ENCODE data around the gene ABO.
A peak's percentile ranks its signal among the peaks of the same experiment; 100 is the strongest.
"Not testable (repeated sequence)": the region's sequence is repeated elsewhere in the genome, so short reads cannot be mapped to it uniquely, and the experiment has no call there.

ABO gene

GRCh38 chr9:133261753-133262120 lies 13.3 kb downstream of the ABO start:
- no peak for DNase-seq

DNA sequence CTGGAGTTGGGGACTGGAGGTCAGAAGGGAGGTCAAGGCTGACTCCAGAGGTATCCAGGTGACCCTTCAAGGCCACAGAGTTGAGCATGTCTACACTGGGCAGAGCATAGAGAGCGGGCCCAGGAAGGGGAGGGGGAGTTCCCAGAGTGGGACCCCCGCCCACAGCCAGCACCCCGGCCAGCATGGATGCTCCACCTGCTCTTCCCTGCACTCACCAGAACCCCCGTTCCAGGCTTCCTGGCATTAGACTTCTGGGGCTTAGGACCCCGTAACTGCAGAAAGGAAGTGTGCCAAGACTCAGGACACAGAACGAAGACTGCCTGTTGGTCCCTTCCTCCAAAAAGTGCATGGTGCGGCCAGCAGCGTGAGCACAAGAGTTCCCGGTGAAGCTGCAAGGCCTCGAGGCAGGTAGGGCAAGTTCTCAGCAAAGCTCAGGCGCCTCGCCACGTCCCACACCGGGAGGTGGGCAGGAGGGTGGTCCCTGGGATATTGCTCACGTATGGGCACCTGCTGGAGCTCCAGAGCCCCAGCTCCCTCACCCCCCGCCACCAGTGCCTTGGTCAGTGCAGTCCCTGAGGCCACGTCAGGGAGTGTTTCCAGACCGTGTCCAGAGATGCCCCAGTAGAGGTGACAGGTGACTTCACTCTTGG lies 13.8 kb downstream of the ABO start:
- no peak for DNase-seq

GRCh38 chr9:133260334-133261102 lies 14.5 kb downstream of the ABO start:
- no peak for DNase-seq

- DNase-seq, result no peak
Measured at GRCh38 chr9:133258061-133259015, 16.7 kb downstream of the ABO start.

- peak; percentile 47 for DNase-seq
Measured at GRCh38 chr9:133257465-133257956, 17.5 kb downstream of the ABO start.

- DNase-seq, result no peak
Measured at GRCh38 chr9:133256686-133257091, 18.3 kb downstream of the ABO start.

GRCh38 chr9:133256136-133256461 lies 18.9 kb downstream of the ABO start:
- DNase-seq, result no peak

DNA sequence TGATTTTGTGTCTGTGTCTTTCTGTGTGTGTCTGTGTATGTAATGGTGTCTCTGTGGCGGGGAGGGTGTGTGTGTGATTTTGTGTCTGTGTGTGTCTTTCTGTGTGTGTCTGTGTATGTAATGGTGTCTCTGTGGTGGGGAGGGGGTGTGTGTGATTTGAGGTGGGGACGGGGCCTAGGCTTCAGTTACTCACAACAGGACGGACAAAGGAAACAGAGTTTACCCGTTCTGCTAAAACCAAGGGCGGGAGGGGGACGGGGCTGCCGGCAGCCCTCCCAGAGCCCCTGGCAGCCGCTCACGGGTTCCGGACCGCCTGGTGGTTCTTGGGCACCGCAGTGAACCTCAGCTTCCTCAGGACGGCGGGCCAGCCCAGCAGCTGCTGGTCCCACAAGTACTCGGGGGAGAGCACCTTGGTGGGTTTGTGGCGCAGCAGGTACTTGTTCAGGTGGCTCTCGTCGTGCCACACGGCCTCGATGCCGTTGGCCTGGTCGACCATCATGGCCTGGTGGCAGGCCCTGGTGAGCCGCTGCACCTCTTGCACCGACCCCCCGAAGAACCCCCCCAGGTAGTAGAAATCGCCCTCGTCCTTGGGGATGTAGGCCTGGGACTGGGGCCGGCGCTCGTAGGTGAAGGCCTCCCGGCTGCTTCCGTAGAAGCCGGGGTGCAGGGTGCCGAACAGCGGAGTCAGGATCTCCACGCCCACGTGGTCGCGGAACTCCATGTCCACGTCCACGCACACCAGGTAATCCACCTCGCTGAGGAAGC lies 19.4 kb downstream of the ABO start:
- no peak for DNase-seq

- DNase-seq, result no peak
Measured at GRCh38 chr9:133254471-133254870, 20.5 kb downstream of the ABO start.

DNA sequence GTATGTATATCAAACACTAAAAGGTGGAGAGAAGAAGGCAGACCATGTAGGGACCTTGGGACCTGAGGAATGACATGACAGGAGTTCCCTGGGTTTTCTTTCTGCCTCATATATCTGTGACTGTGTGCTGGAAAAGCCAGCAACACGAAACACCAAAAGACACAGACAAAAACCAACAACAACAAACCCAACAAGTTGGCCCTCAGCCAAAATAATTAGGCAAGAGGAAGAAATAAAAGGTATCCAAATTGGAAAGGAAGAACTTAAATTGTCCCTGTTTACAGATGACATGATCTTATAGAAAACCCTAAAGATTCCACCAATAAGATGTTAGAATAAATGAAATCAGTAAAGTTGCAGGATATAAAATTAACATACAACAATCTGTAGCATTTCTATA lies 21.7 kb downstream of the ABO start:
- DNase-seq, result no peak

GRCh38 chr9:133252301-133253020 lies 22.5 kb downstream of the ABO start:
- DNase-seq, result peak; percentile 69

- DNase-seq, result no peak
Measured at GRCh38 chr9:133251773-133252172, 23.2 kb downstream of the ABO start.

DNA sequence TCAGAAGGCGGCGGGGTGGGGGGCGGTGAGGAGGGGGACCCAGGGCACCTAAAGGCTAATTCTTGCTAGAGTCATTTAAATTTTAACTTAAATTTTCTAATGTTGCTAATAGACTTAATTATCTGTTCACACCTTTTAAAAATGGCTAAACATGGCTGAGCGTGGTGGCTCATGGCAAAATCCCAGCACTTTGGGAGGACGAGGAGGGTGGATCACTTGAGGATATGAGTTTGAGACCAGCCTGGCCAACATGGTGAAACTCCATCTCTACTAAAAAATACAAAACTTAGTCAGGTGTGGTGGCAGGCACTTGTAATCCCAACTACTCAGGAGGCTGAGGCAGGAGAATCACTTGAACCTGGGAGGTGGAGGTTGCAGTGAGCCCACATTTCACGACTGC lies 23.8 kb downstream of the ABO start:
- DNase-seq, result not testable (repeated sequence)

- no peak for DNase-seq
Measured at GRCh38 chr9:133250741-133251170, 24.2 kb downstream of the ABO start.

DNA sequence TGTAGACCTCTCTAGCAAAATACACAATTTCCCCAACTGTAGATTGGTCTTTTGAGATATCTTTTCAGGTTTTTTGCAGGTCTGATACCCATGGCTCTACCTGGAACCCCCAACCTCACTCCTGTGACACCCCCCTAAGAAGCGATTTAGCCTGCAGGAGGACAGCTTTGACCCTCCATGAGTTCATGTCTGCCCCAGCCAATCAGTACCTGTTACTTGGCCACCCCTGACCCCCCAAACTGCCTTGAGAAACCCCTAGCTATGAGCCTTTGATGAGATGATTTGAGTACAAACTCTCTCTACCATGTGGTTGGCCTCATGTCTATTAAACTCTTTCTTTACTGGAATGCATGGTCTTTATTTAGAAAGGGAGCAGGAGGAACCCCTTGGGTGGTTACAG lies 25.7 kb downstream of the ABO start:
- no peak for DNase-seq

DNA sequence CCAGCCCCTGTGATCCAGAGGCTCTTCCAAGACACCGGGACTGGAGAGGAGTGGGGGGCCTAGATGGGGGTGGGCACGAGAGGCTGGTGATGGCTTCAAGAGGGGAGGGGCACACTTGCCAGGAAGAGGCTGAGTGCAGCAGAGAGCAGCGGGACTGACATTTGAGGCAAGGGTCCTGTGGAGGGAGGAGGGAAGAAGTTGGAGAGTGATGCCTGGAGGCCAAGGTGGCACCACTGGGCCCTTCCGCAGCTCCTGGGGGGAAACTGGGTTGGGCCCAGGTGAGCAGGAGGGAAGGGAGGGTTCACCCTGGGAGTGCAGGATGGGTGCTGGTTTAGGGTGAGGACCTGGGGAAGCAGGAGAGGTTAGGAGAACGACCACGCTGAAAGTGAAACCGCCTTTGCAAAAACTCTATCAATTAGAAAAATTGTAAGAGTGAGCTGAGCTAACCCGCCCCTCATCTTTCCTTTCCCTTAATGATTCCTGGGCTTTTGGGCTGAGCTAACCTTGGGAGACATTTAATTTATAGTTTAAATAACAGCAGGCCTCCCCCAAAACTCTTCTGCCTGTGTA lies 26.2 kb downstream of the ABO start:
- no peak for DNase-seq

DNA sequence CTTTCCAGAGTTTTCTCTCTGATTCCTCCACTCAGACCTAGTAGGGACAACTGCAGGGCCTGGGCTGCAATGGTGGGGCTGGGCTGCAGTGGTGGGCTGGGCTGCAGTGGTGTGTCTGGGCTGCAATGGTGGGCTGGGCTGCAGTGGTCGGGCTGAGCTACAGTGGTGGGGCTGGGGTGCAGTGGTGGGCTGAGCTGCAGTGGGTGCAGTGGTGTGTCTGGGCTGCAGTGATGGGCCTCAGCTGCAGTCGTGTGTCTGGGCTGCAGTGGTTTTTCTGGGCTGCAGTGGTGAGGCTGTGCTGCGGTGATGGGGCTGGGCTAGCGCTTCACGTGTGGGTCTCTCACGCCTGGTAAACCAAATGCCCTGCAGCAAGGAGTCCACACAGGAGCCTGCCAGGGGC lies 27.4 kb downstream of the ABO start:
- no peak for DNase-seq

GRCh38 chr9:133246991-133247390 lies 28.0 kb downstream of the ABO start:
- DNase-seq, result no peak

DNA sequence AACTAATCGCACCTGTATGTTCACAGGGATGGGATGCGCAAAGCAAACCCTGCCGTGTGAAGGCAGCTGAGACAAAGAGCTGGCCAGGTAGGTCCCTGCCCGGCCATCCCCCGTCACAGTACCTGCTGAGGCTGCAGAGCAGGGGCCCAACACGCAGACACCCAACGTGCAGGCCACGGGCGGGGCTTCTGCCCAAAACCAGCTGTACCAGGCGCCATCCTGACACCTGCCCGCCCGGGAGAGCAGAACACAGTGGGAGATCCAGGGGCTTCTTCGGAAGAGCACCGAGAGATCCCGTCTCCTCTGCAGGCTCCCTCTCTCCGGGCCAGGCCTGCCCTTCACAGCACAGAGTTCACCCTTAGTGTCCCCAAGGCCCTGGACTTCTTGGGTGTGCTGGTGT lies 28.4 kb downstream of the ABO start:
- DNase-seq, result no peak

- DNase-seq, result no peak
Measured at GRCh38 chr9:133242991-133243390, 32.0 kb downstream of the ABO start.

DNA sequence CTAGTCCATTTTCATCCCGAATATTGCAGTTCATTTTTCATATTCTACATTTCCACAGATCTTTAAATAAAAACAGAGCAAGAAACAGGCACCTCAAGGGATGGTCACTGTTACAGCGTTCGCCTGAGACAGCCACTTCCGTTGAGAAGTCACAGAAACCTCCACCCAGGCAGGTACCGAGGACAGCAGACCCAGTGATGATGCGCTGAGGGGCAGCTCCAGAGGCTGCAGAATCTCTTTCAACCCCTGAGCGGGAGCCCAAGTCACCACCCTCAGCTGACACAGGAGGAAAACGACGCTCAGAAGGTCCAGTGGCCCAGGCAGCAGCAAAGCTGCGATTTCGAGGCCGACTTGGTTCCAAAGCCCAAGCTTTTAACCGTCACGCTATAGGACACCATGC lies 32.8 kb downstream of the ABO start:
- no peak for DNase-seq
